Measurements from ENCODE around the gene SMIM32. TPM values are rescaled to one million over a fixed set of nuclear protein-coding genes. Genes with fewer than 3 reads are reported as not detected.

SMIM32 gene
- total and polyA plus RNA-seq, 2 of the 4 experiments (the other 2 are of a cell fraction), result not detected

DNA sequence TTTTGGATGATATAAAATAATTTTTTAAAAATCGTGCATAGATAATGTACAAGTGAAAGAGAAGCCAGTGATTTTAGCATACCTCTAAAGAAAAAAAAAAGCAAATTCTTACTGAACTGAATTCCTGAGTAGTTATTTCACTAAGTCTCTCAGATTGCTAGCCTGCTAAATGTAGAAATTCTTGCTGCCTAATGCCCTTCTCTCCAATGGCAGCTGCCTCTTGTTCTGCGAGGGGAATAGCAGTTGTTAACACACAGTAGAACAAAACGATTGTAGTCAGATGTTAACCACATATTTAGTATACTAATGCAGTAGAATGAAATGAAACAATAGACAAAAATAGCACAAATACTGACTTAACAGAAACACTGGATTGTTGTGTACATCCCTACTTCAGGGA, 33.5 kb downstream of the SMIM32 start:
- Histone ChIP-seq H3K9me3 (ENCODE audit: control insufficient read depth, insufficient read depth, low read length) (no peaks in the 10 kb centered on the region), H3K27ac (ENCODE audit: insufficient read depth, low read length) (no peak overlapping the region), H3K18ac (ENCODE audit: low read depth, low read length) (no peak overlapping the region), H4K8ac (ENCODE audit: low read depth in 2 of 2, low read length in 2 of 2) (no peak overlapping the region), H3K79me1 (ENCODE audit: low read depth in 1 of 2, low read length in 2 of 2) (peaks cover 39 to 46% of the 10 kb centered on the region in 2 experiments), H4K91ac (ENCODE audit: insufficient read depth, low read depth, low read length) (no peak overlapping the region), H4K20me1 (ENCODE audit: insufficient read depth, low read length) (peaks cover 23% of the 10 kb centered on the region; the same call in 1 of the 2 replicates), H3K4ac (ENCODE audit: low read depth, low read length) (no peak overlapping the region), H3K4me2 (ENCODE audit: low read depth, low read length) (peak overlapping the region; percentile 77), H3K4me3 (ENCODE audit: insufficient read depth, low read depth, low read length) (no peak overlapping the region), H4K5ac (ENCODE audit: low read depth, low read length) (no peak overlapping the region; the same call in 1 of the 2 replicates), H2AK5ac (ENCODE audit: low read depth, low read length) (no peak overlapping the region), H2AK9ac (replicated peaks; ENCODE audit: low read depth, low read length, poor library complexity) (no peak overlapping the region), H3K27me3 (ENCODE audit: control insufficient read depth, insufficient read depth, low read length) (no peaks in the 10 kb centered on the region), H3K4me1 (ENCODE audit: control insufficient read depth, insufficient read depth, low read length) (peaks cover 8% of the 10 kb centered on the region), H3K36me3 (ENCODE audit: control insufficient read depth, insufficient read depth, low read length) (peaks cover 18% of the 10 kb centered on the region), H2BK120ac (ENCODE audit: low read depth, low read length) (no peak overlapping the region), H3K9me1 (ENCODE audit: insufficient read depth, low read length) (peaks cover 14% of the 10 kb centered on the region; the same call in 1 of the 2 replicates), H2BK5ac (ENCODE audit: low read depth, low read length, poor library complexity, severe bottlenecking) (peak overlapping the region; percentile 70), H3K23ac (ENCODE audit: low read depth, low read length) (no peak overlapping the region), H2AFZ (replicated peaks; ENCODE audit: low read length, poor library complexity) (no peak overlapping the region), H3K14ac (replicated peaks; ENCODE audit: low read depth, low read length) (no peak overlapping the region), H2BK20ac (ENCODE audit: low read depth, low read length) (no peak overlapping the region), H2BK15ac (ENCODE audit: low read depth, low read length) (no peak overlapping the region), H3K9ac (ENCODE audit: low read depth, low read length) (no peak overlapping the region), H3K56ac (ENCODE audit: extremely low read depth, insufficient read depth, low read length) (no peak overlapping the region)
- dilution Hi-C loops (cut with HindIII; ENCODE audit: low sequenced_read_pairs, unreplicated experiment) (no loop called here), intact Hi-C loops (cut with micrococcal nuclease) (loop anchor here (1.0 kb wide), 1 partner anchor 26 kb away; no protein-coding TSS in a partner anchor), in situ Hi-C loops (cut with MboI; ENCODE audit: low sequenced_read_pairs) (no loop called here)
- POLR2A ChIA-PET (ENCODE audit: unreplicated experiment), result no interaction called here
- CTCF ChIA-PET, result interaction anchor here (0.7 to 1.2 kb wide), 2 partner anchors 15 to 1334 kb away, joined by 4 read pairs; no protein-coding TSS in a partner anchor
- BruUV-seq (replicated peaks), result no TSS peak
- DNase-seq (peak; percentile 53), ATAC-seq (ENCODE audit: low read depth) (peak; percentile 88)
- no CpG with 5 or more reads among the region's 3 CpGs for WGBS, 2 experiments (ENCODE audit: extremely low coverage in 2 of 2, insufficient read length in 1 of 2)
- TF ChIP-seq RCOR1 (IDR thresholded peaks at IDR 0.05; ENCODE audit: insufficient replicate concordance, low read length) (no peak), MXI1 (IDR thresholded peaks at IDR 0.05; ENCODE audit: borderline replicate concordance, low read depth, low read length) (no peak), FOS (IDR thresholded peaks at IDR 0.05; ENCODE audit: low read depth, low read length) (no peak), BHLHE40 (IDR thresholded peaks at IDR 0.05; ENCODE audit: low read depth, low read length) (no peak), NFE2L2 (IDR thresholded peaks at IDR 0.05; ENCODE audit: low read depth, low read length) (no peak), ELK1 (IDR thresholded peaks at IDR 0.05; ENCODE audit: borderline replicate concordance, low read depth, low read length) (no peak), MAFK (IDR thresholded peaks at IDR 0.05; ENCODE audit: low read depth, low read length) (no peak), POLR2A (IDR thresholded peaks at IDR 0.05; ENCODE audit: low read depth, low read length) (no peak), RAD21 (IDR thresholded peaks at IDR 0.05; ENCODE audit: low read length) (no peak), CEBPB (IDR thresholded peaks at IDR 0.05; ENCODE audit: low read depth, low read length) (no peak), CHD1 (IDR thresholded peaks at IDR 0.05; ENCODE audit: low read depth, low read length) (no peak)
- TF ChIP-seq, protein P1, sequence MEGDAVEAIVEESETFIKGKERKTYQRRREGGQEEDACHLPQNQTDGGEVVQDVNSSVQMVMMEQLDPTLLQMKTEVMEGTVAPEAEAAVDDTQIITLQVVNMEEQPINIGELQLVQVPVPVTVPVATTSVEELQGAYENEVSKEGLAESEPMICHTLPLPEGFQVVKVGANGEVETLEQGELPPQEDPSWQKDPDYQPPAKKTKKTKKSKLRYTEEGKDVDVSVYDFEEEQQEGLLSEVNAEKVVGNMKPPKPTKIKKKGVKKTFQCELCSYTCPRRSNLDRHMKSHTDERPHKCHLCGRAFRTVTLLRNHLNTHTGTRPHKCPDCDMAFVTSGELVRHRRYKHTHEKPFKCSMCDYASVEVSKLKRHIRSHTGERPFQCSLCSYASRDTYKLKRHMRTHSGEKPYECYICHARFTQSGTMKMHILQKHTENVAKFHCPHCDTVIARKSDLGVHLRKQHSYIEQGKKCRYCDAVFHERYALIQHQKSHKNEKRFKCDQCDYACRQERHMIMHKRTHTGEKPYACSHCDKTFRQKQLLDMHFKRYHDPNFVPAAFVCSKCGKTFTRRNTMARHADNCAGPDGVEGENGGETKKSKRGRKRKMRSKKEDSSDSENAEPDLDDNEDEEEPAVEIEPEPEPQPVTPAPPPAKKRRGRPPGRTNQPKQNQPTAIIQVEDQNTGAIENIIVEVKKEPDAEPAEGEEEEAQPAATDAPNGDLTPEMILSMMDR (conservative IDR thresholded peaks at IDR 0.05; ENCODE audit: low read depth, low read length), result no peak
- TF ChIP-seq, protein P2, sequence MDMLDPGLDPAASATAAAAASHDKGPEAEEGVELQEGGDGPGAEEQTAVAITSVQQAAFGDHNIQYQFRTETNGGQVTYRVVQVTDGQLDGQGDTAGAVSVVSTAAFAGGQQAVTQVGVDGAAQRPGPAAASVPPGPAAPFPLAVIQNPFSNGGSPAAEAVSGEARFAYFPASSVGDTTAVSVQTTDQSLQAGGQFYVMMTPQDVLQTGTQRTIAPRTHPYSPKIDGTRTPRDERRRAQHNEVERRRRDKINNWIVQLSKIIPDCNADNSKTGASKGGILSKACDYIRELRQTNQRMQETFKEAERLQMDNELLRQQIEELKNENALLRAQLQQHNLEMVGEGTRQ (IDR thresholded peaks at IDR 0.05; ENCODE audit: low read depth, low read length), result no peak

All from IMR-90 (cell line).